Endothelial cell of umbilical vein (primary cell): Measurements from ENCODE around the gene BAD. TPM values are rescaled to one million over a fixed set of nuclear protein-coding genes. Genes with fewer than 3 reads are reported as not detected.
A peak's percentile ranks its signal among the peaks of the same experiment; 100 is the strongest.

ENCODE experiments used
- BruUV-seq: library from RNA; stranded (reverse); fragments of 400-500 nt; replicated peaks from 2 replicates; lab custom pipeline; 2021; lab: Mats Ljungman, UMichigan
- CTCF ChIA-PET: fragments of 300-600, 350-600 bp; sonication (Branson Sonifier 250); formaldehyde crosslinking; loops from one replicate; lab custom pipeline; 2021; ENCODE audit warnings: antibody characterized with exemption, inconsistent platforms; lab: Charles Lee
- POLR2A ChIA-PET: fragments of 300-600, 350-600 bp; sonication (Branson Sonifier 250); formaldehyde crosslinking; loops from one replicate; lab custom pipeline; 2021; ENCODE audit warnings: antibody characterized with exemption, inconsistent platforms; lab: Charles Lee
- DNase-seq: peaks from one replicate; pipeline ENCODE4 v3.0.0-alpha.2; 2011; ENCODE audit warnings: low read depth, low spot score
- FAIRE-seq: peaks from 2 replicates; lab custom pipeline; 2011; peaks lifted over from hg19 to GRCh38; lab: Jason Lieb, UNC
- H2AFZ ChIP-seq: 2 replicates; pipeline ENCODE4 v1.6.0; 2012; ENCODE audit warnings: low read depth, low read length, control low read depth, inconsistent platforms
- H3K27ac ChIP-seq: 2 replicates; pipeline ENCODE4 v1.5.1; 2011; ENCODE audit warnings: low read depth, mild to moderate bottlenecking, control low read depth, low read length, moderate library complexity; ENCODE audit not compliant: insufficient read depth
- H3K27me3 ChIP-seq, 2 experiments: 2 replicates each; pipeline versions ENCODE4 v1.6.0 to v1.6.1; 2011; ENCODE audit warnings: low read length in 2 of 2, mixed read lengths in 1 of 2; ENCODE audit not compliant: control insufficient read depth in 2 of 2, insufficient read depth in 2 of 2
- H3K36me3 ChIP-seq, 2 experiments: 2 replicates in 1 of 2; 3 replicates in 1 of 2; pipeline ENCODE4 v1.5.1; 2011; ENCODE audit warnings: low read length in 2 of 2, mild to moderate bottlenecking in 1 of 2, moderate library complexity in 1 of 2; ENCODE audit not compliant: control insufficient read depth in 2 of 2, insufficient read depth in 2 of 2; ENCODE audit errors: extremely low read depth in 1 of 2
- H3K4me1 ChIP-seq: 3 replicates; pipeline ENCODE4 v1.5.1; 2011; ENCODE audit warnings: mild to moderate bottlenecking, low read length; ENCODE audit not compliant: control insufficient read depth, insufficient read depth; ENCODE audit errors: extremely low read depth
- H3K4me2 ChIP-seq: 2 replicates; pipeline ENCODE4 v1.6.1; 2011; ENCODE audit warnings: low read length, control low read depth, mixed read lengths; ENCODE audit not compliant: insufficient read depth
- H3K4me3 ChIP-seq, 3 experiments: fragments of 200-600 bp in 1 of 3; sonication (generic), shearing (Covaris generic) in 1 of 3; replicated peaks in 1 of 3; 2 replicates each; pipeline ENCODE4 v1.5.1; 2011 to 2016; ENCODE audit warnings: control low read depth in 3 of 3, low read length in 3 of 3, mild to moderate bottlenecking in 2 of 3, inconsistent platforms in 1 of 3, low read depth in 1 of 3, moderate library complexity in 1 of 3; ENCODE audit not compliant: insufficient read depth in 1 of 3
- H3K79me2 ChIP-seq: 2 replicates; pipeline ENCODE4 v1.6.0; 2012; ENCODE audit warnings: low read length, inconsistent platforms; ENCODE audit not compliant: control insufficient read depth, insufficient read depth
- H3K9ac ChIP-seq: replicated peaks from 2 replicates; pipeline ENCODE3; 2011; ENCODE audit warnings: low read length, control low read depth; ENCODE audit not compliant: insufficient read depth; ENCODE audit errors: extremely low read depth
- H3K9me1 ChIP-seq: replicated peaks from 3 replicates; pipeline ENCODE4 v1.6.0; 2011; ENCODE audit warnings: mild to moderate bottlenecking, low read length; ENCODE audit not compliant: control insufficient read depth, insufficient read depth; ENCODE audit errors: extremely low read depth
- H3K9me3 ChIP-seq: replicated peaks from 2 replicates; pipeline ENCODE4 v1.5.1; 2012; ENCODE audit warnings: low read length, inconsistent platforms; ENCODE audit not compliant: control insufficient read depth, insufficient read depth
- H4K20me1 ChIP-seq: replicated peaks from 2 replicates; pipeline ENCODE3; 2011; ENCODE audit warnings: mild to moderate bottlenecking, low read length; ENCODE audit not compliant: control insufficient read depth, insufficient read depth; ENCODE audit errors: extremely low read depth
- GATA2 ChIP-seq: IDR thresholded peaks from 2 replicates; pipeline ENCODE4 v1.7.0; 2011; ENCODE audit warnings: low read depth, mild to moderate bottlenecking, moderate library complexity, mixed read lengths, low read length; ENCODE audit not compliant: insufficient read length, insufficient read depth
- POLR2A ChIP-seq: IDR thresholded peaks from 2 replicates; pipeline ENCODE4 v1.6.1; 2012; ENCODE audit warnings: low read depth, mild to moderate bottlenecking, control low read depth, low read length
- POLR2AphosphoS5 ChIP-seq: IDR thresholded peaks from 2 replicates; pipeline ENCODE4 v1.6.1; 2012; ENCODE audit warnings: low read depth, mild to moderate bottlenecking, control low read depth, low read length, moderate library complexity; ENCODE audit not compliant: insufficient read depth
- dilution Hi-C: fragments of 300-500 bp; cut with MboI; formaldehyde crosslinking; loops from one replicate; pipeline ENCODE4 v1.15.0; 2019; ENCODE audit warnings: low sequenced_read_pairs; ENCODE audit not compliant: extremely low pct_ligation_motif_present
- intact Hi-C: fragments of 100-400 bp; cut with micrococcal nuclease; formaldehyde crosslinking; loops from one replicate; pipeline ENCODE4 v1.10.0; 2022
- polyA plus RNA-seq, 4 experiments: library from polyadenylated mRNA; depleted of rRNA in 3 of 4; stranded (reverse) in 3 of 4; unstranded in 1 of 4; fragments of >200 nt; gene quantifications; 2 replicates each; pipeline versions ENCODE4 v1.2.1 to v1.2.3, GENCODE V29; 2011 to 2012; ENCODE audit warnings: missing spikeins in 1 of 4
- total RNA-seq: library from RNA; stranded (reverse); gene quantifications from 2 replicates; pipeline ENCODE4 v1.2.3, GENCODE V29; 2021
- TF ChIP-seq, protein P1 (sequence below), 2 donors: IDR thresholded peaks; 1 replicate in 1 of 2; 2 replicates in 1 of 2; pipeline ENCODE4 v1.5.1; 2011; ENCODE audit warnings: low read length in 2 of 2, mild to moderate bottlenecking in 2 of 2, moderate library complexity in 2 of 2, control low read depth in 1 of 2, inconsistent platforms in 1 of 2, low read depth in 1 of 2; ENCODE audit not compliant: insufficient read depth in 1 of 2; ENCODE audit errors: extremely low read depth in 1 of 2

The BAD gene
- total and polyA plus RNA-seq, 2 donors (not counting 3 experiments of a cell fraction or from before 2014, with no cell fraction given), result 65.3 to 88.0 TPM

GRCh38 chr11:64269540-64270220 lies 14.8 kb downstream of the BAD start:
- FAIRE-seq, result peak; percentile 99
- intact Hi-C loops (loop anchor here (1.0 to 2.0 kb wide), 8 partner anchors 16 to 509 kb away; partner anchors contain the start of genes DNAJC4, ESRRA, GPR137 and PLCB3), dilution Hi-C loops (no loop called here)
- ChIA-PET POLR2A (interaction anchor here (1.0 to 2.6 kb wide), 2 partner anchors 24 to 28 kb away, joined by 3 to 10 read pairs; partner anchors contain the start of gene PPP1R14B), CTCF (interaction anchor here (0.9 to 5.6 kb wide), 9 partner anchors 11 to 85 kb away, joined by 3 to 60 read pairs (median 5); partner anchors contain the start of genes CATSPERZ, FERMT3, PLCB3 and PPP1R14B)
- Histone ChIP-seq H3K9ac (peak overlapping the region; percentile 76), H3K27ac (peak overlapping the region; percentile 76), H3K27me3 (no peaks in the 10 kb centered on the region), H3K4me1 (peaks cover 38% of the 10 kb centered on the region), H3K4me3 (peak overlapping the region in 2 of 3 experiments; percentile 58 to 66), H2AFZ (peak overlapping the region; percentile 9), H3K36me3 (peaks cover 0 to 13% of the 10 kb centered on the region in 2 experiments), H3K9me1 (no peaks in the 10 kb centered on the region), H4K20me1 (no peaks in the 10 kb centered on the region), H3K79me2 (no peaks in the 10 kb centered on the region), H3K4me2 (peak overlapping the region; percentile 43), H3K9me3 (no peaks in the 10 kb centered on the region)
- TSS peak; percentile 30 for BruUV-seq
- TF ChIP-seq GATA2, result no peak
- TF ChIP-seq, protein P1, sequence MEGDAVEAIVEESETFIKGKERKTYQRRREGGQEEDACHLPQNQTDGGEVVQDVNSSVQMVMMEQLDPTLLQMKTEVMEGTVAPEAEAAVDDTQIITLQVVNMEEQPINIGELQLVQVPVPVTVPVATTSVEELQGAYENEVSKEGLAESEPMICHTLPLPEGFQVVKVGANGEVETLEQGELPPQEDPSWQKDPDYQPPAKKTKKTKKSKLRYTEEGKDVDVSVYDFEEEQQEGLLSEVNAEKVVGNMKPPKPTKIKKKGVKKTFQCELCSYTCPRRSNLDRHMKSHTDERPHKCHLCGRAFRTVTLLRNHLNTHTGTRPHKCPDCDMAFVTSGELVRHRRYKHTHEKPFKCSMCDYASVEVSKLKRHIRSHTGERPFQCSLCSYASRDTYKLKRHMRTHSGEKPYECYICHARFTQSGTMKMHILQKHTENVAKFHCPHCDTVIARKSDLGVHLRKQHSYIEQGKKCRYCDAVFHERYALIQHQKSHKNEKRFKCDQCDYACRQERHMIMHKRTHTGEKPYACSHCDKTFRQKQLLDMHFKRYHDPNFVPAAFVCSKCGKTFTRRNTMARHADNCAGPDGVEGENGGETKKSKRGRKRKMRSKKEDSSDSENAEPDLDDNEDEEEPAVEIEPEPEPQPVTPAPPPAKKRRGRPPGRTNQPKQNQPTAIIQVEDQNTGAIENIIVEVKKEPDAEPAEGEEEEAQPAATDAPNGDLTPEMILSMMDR (IDR thresholded peaks at IDR 0.05; ENCODE audit: extremely low read depth in 1 of 2, insufficient read depth in 1 of 2, low read depth in 1 of 2, low read length in 2 of 2), result no peak
- peak; percentile 73 for TF ChIP-seq POLR2A
- TF ChIP-seq POLR2AphosphoS5, result peak; percentile 92
- peak; percentile 100 for DNase-seq
